ENCODE measurements around the gene TIFAB.

The TIFAB gene

DNA sequence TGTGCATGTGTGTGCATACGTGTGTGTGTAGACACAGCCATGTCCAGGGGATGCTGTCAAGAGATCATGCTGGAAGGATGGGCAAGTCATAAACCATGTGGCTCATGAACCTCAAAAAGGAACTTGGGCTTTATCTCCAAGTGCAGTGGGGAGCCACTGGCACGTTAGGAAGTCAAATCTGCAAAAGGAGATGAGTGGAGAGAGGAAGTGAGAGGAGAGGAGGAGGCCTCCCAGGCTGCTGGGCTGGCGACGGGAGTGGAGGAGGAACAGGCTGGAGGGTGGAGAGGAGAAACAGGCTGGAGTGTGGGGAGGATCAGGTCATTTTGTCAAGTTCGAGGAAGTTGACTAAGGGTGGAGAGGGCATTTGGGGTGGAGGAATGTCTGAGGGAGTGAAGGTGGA, 29.2 kb upstream of the TIFAB start:
- DNase-seq: no peak

DNA sequence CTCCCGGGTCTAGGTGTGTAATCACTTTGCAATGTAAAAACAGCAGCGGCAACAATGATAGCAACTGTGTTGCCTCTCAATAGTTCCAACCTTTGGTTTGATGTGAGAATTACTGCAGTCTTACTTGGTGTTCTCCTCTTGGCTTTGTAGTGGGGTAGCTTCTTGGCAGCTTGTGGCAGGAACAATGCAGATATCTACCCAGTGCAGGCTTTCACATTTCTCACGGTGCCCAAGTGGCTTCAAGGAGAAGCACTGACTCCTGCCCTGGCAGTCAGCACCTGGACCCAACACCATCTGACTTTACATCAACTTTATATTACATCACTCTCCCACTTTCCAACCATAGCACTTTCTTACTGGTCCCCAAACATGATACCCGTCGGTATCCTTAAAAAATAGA, 28.4 kb upstream of the TIFAB start:
- DNase-seq: no peak

DNA sequence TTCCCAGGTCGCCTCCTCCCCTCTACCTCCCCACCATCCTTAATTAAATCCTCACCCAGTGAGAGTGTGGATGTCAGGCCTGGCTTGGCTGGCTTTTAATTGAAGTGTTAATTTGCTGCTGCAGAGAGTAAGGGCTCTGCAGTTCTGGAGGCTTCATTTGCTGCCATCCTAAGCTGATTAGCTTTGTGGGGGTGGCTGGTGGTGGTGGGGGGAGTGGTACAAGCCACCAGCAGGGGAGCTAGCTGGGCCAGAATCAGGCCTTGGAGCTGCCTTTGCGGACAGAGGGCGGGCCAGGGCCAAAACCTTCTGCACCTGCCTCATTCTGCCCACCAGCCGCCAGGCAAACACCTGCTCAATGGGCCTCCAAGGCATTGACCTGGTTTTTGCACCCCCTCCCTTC, 26.8 kb upstream of the TIFAB start:
- DNase-seq: no peak

GRCh38 chr5:135477613-135478066, 25.5 kb upstream of the TIFAB start:
- DNase-seq: no peak

- DNase-seq: no peak
Observed at GRCh38 chr5:135476615-135477581, 24.7 kb upstream of the TIFAB start.

DNA sequence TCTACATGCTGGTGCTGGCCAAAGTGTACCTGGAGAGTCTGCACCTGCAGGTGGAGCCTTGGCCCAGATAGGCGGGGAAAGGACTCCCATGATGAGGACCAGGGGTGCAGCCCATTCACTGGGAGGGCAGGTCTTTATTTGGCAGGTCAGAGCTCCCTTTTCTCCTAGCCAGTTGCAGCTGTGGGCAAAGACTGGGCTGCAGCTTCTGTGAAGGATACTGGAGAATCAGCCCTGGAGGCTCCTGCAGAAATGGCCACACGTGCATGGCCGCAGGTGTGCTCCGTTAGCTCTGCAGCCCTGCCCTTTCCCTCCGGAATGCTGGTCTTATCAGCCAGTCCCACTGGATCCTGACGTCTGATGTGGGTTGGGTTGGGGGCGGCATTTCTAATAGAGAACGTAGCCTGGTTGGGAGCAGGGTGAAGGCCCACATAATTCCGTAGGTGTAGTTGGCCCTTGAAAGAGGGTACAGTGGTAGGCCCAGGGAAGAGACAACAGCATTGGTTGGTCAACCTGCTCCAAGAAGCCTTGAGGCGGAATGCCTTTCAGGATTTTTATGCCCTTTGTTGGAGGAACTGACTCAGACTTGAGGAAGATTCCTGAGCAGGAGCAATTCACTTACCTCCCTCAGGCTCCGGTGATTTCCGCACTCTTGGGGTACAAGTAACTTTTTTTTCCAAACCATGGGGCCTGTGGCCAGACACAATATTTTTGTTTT, 22.0 kb upstream of the TIFAB start:
- no peak for DNase-seq

- no peak for DNase-seq
Observed at GRCh38 chr5:135472141-135472540, 20.0 kb upstream of the TIFAB start.

- no peak for DNase-seq
Observed at GRCh38 chr5:135471726-135472125, 19.6 kb upstream of the TIFAB start.

DNA sequence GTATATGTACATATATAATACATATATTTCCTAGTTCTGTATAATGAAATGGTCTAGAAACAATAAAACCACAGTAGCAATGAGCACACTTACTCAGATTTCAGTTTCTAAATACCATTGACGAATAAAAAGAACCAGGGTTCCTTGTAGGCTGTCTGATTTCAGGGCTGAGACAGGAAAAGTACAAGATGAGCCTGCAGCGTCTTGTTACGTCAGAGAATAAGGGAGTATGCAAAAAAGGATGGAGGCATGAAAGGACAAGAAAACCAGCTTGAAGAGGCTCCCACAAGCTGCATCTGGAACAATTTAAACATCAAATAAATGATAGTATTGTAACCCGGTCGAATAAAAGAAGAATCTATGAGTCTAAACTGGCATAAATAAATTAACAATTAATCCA, 17.8 kb upstream of the TIFAB start:
- no peak for DNase-seq

GRCh38 chr5:135468541-135468940, 16.4 kb upstream of the TIFAB start:
- no peak for DNase-seq

- no peak for DNase-seq
Observed at GRCh38 chr5:135467871-135468485, 15.8 kb upstream of the TIFAB start.

- DNase-seq: no peak
Observed at GRCh38 chr5:135467051-135467625, 15.0 kb upstream of the TIFAB start.

DNA sequence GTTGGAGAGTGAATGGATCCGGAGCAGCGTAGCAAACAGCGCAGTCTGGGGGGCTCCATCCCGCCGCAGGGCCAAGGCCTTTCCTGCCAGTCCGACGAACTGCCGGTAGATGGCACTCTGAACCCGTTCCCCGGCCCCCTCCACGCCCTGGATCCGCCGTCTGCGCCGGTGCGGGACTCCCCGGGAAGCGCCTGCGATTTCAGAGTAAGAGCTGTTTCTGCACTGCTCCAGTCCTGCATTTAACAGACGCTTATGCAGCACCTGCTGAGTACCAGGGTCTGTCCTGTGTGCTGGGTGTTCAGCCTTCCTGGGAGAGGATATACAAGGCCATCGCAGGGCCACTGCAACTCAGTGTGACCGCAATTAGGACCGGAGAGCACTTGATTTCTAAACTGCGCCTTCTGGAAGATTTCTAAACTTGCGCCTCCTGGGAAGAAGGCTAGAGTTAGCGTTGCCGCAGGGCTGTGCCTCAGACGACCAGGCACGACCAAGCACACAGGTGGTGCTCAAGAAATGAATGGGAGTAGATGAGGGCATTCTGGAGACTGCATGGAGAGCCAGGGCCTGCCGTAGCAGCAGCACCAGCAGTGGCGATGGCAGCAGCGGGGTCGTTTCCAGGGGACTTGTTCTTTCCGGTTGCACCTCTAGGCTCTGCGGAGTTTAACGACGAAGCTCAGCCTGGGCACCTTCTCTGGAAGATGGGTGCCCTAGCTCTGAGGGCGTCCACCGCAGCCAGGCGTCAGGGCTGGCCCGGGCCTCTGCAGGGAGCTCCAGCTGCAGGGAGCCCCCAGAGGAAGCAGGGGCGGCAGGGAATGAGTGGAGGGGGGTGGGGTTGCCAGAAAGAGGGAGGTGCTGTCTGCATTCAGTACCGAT, 14.3 kb upstream of the TIFAB start:
- DNase-seq: peak; percentile 74

- no peak for DNase-seq
Observed at GRCh38 chr5:135465391-135466122, 13.4 kb upstream of the TIFAB start.

- DNase-seq: peak; percentile 72
Observed at GRCh38 chr5:135462304-135462703, 10.2 kb upstream of the TIFAB start.

- no peak for DNase-seq
Observed at GRCh38 chr5:135461481-135462151, 9.5 kb upstream of the TIFAB start.

GRCh38 chr5:135460246-135461033, 8.3 kb upstream of the TIFAB start:
- DNase-seq: no peak

DNA sequence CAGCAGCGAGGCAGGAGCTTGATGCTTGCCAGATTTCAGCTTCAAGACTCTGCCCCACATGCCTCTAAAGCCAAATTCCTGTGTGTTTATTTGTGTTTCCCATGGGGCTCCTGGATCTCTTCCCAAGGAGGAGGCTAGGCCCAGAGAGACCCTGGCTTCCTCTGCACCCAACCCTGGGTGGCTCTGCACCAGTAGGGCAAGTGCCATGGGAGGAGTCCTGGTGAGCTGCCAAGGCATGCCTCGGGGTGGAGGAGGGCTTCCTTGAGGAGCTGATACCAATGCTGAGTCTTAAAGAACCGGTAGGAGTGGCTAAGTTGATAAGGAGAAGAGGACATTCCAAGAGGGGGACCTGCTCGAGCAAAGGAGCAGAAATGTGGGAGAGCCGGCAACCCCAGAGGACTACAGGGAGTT, 6.8 kb upstream of the TIFAB start:
- DNase-seq: no peak

DNA sequence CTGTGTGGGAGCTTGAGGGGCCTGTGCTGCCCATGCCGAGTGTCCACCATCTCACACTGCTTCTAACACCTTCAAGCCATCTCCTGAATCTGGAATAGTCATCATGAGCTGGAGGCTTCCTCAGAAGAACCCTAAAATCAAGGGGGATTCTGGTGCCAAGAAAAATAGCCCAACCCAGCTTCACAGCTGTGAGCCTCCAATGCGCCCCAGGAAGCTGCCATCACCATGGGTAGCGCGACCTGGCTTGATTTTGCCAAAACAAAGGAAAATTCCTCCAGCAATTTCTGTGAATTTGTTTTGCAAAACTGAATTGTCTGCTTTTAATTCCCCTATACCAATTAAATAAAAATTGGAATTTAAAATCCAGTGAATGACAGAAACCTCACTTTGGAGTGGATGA, 6.2 kb upstream of the TIFAB start:
- no peak for DNase-seq
